ENCODE results near the gene RACGAP1. TPM values are rescaled to one million over a fixed set of nuclear protein-coding genes. Genes with fewer than 3 reads are reported as not detected.

Gene RACGAP1
- total and polyA plus RNA-seq, 4 experiments from 2014 or later = 8.5 to 14.7 (median 11.1) TPM

DNA sequence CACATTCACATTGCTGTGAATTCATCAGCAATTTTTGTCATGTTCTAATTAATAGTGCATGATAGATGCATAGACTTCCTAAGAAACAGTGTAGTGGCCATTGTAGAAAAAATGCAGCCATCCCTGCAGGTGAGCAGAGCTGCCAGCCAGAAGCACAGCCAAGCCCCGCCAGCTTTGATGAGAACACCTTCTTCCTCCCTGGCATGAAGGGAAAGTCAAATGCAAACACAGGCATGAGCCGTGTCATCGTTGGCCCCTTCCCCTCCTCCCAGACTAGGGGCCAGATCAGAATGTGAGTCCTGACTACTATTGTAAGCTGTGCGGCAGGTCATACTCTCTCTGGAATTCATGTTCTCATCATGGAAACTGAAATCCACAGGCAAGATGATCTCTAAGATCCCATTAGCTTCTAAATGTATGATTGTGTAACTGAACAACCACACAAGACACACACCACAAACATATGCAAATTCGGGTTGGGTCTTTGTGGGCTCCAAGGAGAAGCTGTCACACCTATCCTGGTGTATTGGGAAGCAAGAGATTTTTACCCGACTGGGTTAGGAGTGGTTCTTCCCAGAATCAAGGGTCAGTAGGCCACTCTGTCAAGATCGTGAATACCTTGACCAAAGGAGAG is 77.6 kb downstream of the RACGAP1 start:
- no peaks in the 10 kb centered on the region for H3K27me3 ChIP-seq (ENCODE audit: insufficient read depth, low read length)
- no peaks in the 10 kb centered on the region for H3K9me3 Mint-ChIP-seq
- peaks cover 2 to 3% of the 10 kb centered on the region in 2 donors for H3K27me3 Mint-ChIP-seq
- no peaks in the 10 kb centered on the region for H3K36me3 Mint-ChIP-seq
- DNase-seq = no peak
- POLR2A ChIA-PET (ENCODE audit: partially characterized antibody) = no interaction called here
- H3K4me3 ChIP-seq (ENCODE audit: low read length in 2 of 2) = no peak overlapping the region
- no peaks in the 10 kb centered on the region for H3K9me3 ChIP-seq (ENCODE audit: control insufficient read depth in 1 of 2, low read length in 2 of 2)
- CTCF ChIA-PET (ENCODE audit: partially characterized antibody) = interaction anchor here (0.7 to 3.5 kb wide), 4 partner anchors 12 to 35 kb away, joined by 3 to 35 read pairs (median 6); no protein-coding TSS in a partner anchor
- H3K4me3 Mint-ChIP-seq = no peak overlapping the region
- no peak overlapping the region for H3K27ac ChIP-seq (ENCODE audit: low read depth, low read length)
- intact Hi-C loops (cut with micrococcal nuclease) = no loop called here
- peaks cover 32% of the 10 kb centered on the region for H3K4me1 ChIP-seq (ENCODE audit: insufficient read depth, low read length)
- H3K27ac Mint-ChIP-seq = no peak overlapping the region
- H3K36me3 ChIP-seq (ENCODE audit: insufficient read depth, low read length) = no peaks in the 10 kb centered on the region
- peaks cover 13 to 37% (median 18%) of the 10 kb centered on the region in 4 donors for H3K4me1 Mint-ChIP-seq

GRCh38 chr12:49946497-49946896 is 78.8 kb downstream of the RACGAP1 start:
- Mint-ChIP-seq H3K27ac (peak overlapping the region in 2 of 7 donors; percentile 76 to 94), H3K36me3 (no peaks in the 10 kb centered on the region), H3K4me1 (peaks cover 16 to 49% (median 23%) of the 10 kb centered on the region in 4 donors), H3K9me3 (no peaks in the 10 kb centered on the region), H3K27me3 (peaks cover 2 to 3% of the 10 kb centered on the region in 2 donors), H3K4me3 (no peak overlapping the region)
- Histone ChIP-seq H3K36me3 (ENCODE audit: insufficient read depth, low read length) (no peaks in the 10 kb centered on the region), H3K27me3 (ENCODE audit: insufficient read depth, low read length) (no peaks in the 10 kb centered on the region), H3K27ac (ENCODE audit: low read depth, low read length) (no peak overlapping the region), H3K4me3 (ENCODE audit: low read length in 2 of 2) (no peak overlapping the region), H3K4me1 (ENCODE audit: insufficient read depth, low read length) (peaks cover 40% of the 10 kb centered on the region), H3K9me3 (ENCODE audit: control insufficient read depth in 1 of 2, low read length in 2 of 2) (no peaks in the 10 kb centered on the region)
- DNase-seq = no peak
- ChIA-PET POLR2A (ENCODE audit: partially characterized antibody) (no interaction called here), CTCF (ENCODE audit: partially characterized antibody) (interaction anchor here (0.7 to 3.5 kb wide), 23 partner anchors 9 to 168 kb away, joined by 3 to 44 read pairs (median 6); partner anchors contain the start of genes NCKAP5L and RACGAP1)
- intact Hi-C loops (cut with micrococcal nuclease) = no loop called here

DNA sequence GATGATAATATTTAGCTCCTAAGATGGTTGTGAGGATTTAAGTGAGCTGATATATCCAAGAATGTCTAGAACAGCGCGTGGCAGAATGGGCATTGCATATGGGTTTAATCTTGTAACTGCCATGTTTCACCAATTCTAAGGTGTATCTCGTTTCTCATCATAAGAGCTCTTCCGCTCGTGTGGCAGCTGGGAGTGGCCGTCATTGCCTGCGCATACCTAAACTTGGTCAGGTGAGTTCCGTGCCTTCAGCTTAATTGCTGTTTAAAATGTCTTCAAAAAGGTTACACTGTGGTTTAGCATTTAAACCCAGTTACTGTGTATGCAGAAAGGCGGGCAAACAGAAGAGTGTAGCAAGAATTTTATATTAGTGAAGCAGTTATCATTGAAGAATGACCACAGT is 79.2 kb downstream of the RACGAP1 start:
- Histone ChIP-seq H3K27ac (ENCODE audit: low read depth, low read length) (no peak overlapping the region), H3K36me3 (ENCODE audit: insufficient read depth, low read length) (no peaks in the 10 kb centered on the region), H3K4me3 (ENCODE audit: low read length in 2 of 2) (no peak overlapping the region), H3K27me3 (ENCODE audit: insufficient read depth, low read length) (no peaks in the 10 kb centered on the region), H3K9me3 (ENCODE audit: control insufficient read depth in 1 of 2, low read length in 2 of 2) (no peaks in the 10 kb centered on the region), H3K4me1 (ENCODE audit: insufficient read depth, low read length) (peaks cover 40% of the 10 kb centered on the region)
- no peak for DNase-seq
- intact Hi-C loops (cut with micrococcal nuclease) = no loop called here
- ChIA-PET CTCF (ENCODE audit: partially characterized antibody) (interaction anchor here (0.7 to 3.5 kb wide), 35 partner anchors 9 to 276 kb away, joined by 3 to 44 read pairs (median 4); partner anchors contain the start of genes NCKAP5L and RACGAP1), POLR2A (ENCODE audit: partially characterized antibody) (no interaction called here)
- H3K4me3 Mint-ChIP-seq = peak overlapping the region in 5 of 8 donors; percentile 37 to 96 (median 90)
- H3K36me3 Mint-ChIP-seq = no peaks in the 10 kb centered on the region
- peak overlapping the region in 5 of 7 donors; percentile 31 to 94 (median 89) for H3K27ac Mint-ChIP-seq
- peaks cover 1 to 3% of the 10 kb centered on the region in 2 donors for H3K27me3 Mint-ChIP-seq
- peaks cover 16 to 53% (median 23%) of the 10 kb centered on the region in 4 donors for H3K4me1 Mint-ChIP-seq
- no peaks in the 10 kb centered on the region for H3K9me3 Mint-ChIP-seq

GRCh38 chr12:49945394-49946080 is 79.8 kb downstream of the RACGAP1 start:
- DNase-seq = peak; percentile 66 to 80 (median 71)
- POLR2A ChIA-PET (ENCODE audit: partially characterized antibody) = no interaction called here
- Mint-ChIP-seq H3K4me1 (peaks cover 16 to 54% (median 23%) of the 10 kb centered on the region in 4 donors), H3K4me3 (peak overlapping the region; percentile 84 to 96 (median 89)), H3K27me3 (peaks cover 0 to 3% of the 10 kb centered on the region in 2 donors), H3K36me3 (no peaks in the 10 kb centered on the region), H3K9me3 (no peaks in the 10 kb centered on the region), H3K27ac (peak overlapping the region; percentile 76 to 94 (median 89))
- CTCF ChIA-PET (ENCODE audit: partially characterized antibody) = interaction anchor here (0.6 to 3.5 kb wide), 38 partner anchors 8 to 988 kb away, joined by 3 to 44 read pairs (median 4); partner anchors contain the start of genes ARF3, NCKAP5L and RACGAP1
- no peaks in the 10 kb centered on the region for H3K27me3 ChIP-seq (ENCODE audit: insufficient read depth, low read length)
- H3K4me1 ChIP-seq (ENCODE audit: insufficient read depth, low read length) = peaks cover 40% of the 10 kb centered on the region
- no peaks in the 10 kb centered on the region for H3K36me3 ChIP-seq (ENCODE audit: insufficient read depth, low read length)
- peak overlapping the region in 1 of 2 donors; percentile 12 for H3K4me3 ChIP-seq (ENCODE audit: low read length in 2 of 2)
- no peaks in the 10 kb centered on the region for H3K9me3 ChIP-seq (ENCODE audit: control insufficient read depth in 1 of 2, low read length in 2 of 2)
- intact Hi-C loops (cut with micrococcal nuclease) = no loop called here
- peak overlapping the region; percentile 29 for H3K27ac ChIP-seq (ENCODE audit: low read depth, low read length)

DNA sequence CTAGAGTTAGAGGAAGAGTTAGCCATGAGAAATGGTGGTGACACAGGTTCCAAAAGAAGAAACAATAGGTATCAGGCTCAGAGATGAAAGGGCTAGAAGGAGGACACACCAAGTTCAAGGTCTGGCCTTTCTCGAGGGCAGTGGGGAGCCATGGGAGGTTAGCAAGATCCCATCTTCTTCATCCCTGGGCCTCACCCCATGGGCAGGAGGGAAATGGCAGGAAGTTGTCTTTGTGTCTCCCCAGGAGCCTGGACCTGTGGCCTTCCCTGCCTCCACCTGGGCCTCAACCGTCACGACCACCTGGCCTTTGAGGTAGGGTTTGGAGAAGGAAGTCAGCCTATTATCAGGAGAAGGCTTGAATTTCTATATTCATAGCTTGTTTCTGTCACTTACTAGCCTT is 80.6 kb downstream of the RACGAP1 start:
- Mint-ChIP-seq H3K4me3 (peak overlapping the region in 5 of 8 donors; percentile 16 to 96 (median 84)), H3K9me3 (no peaks in the 10 kb centered on the region)

GRCh38 chr12:49944046-49944445 is 81.2 kb downstream of the RACGAP1 start:
- H3K4me3 Mint-ChIP-seq = peak overlapping the region in 1 of 8 donors; percentile 54
- H3K9me3 Mint-ChIP-seq = no peaks in the 10 kb centered on the region
- ChIA-PET CTCF (ENCODE audit: partially characterized antibody) (interaction anchor here (1.0 to 2.0 kb wide), 2 partner anchors 23 to 111 kb away, joined by 4 to 17 read pairs; no protein-coding TSS in a partner anchor), POLR2A (ENCODE audit: partially characterized antibody) (interaction anchor here (0.5 kb wide), 1 partner anchor 172 kb away, joined by 3 read pairs; no protein-coding TSS in a partner anchor)
- H3K27ac Mint-ChIP-seq = peak overlapping the region in 4 of 7 donors; percentile 73 to 94 (median 82)
- no peaks in the 10 kb centered on the region for H3K36me3 Mint-ChIP-seq
- no peak for DNase-seq
- intact Hi-C loops (cut with micrococcal nuclease) = no loop called here
- H3K4me1 Mint-ChIP-seq = peaks cover 16 to 54% (median 23%) of the 10 kb centered on the region in 4 donors
- H3K27ac ChIP-seq (ENCODE audit: low read depth, low read length) = no peak overlapping the region
- H3K4me3 ChIP-seq (ENCODE audit: low read length in 2 of 2) = no peak overlapping the region
- H3K9me3 ChIP-seq (ENCODE audit: control insufficient read depth in 1 of 2, low read length in 2 of 2) = no peaks in the 10 kb centered on the region
- H3K4me1 ChIP-seq (ENCODE audit: insufficient read depth, low read length) = peaks cover 40% of the 10 kb centered on the region
- no peaks in the 10 kb centered on the region for H3K27me3 ChIP-seq (ENCODE audit: insufficient read depth, low read length)
- peaks cover 0 to 2% of the 10 kb centered on the region in 2 donors for H3K27me3 Mint-ChIP-seq
- H3K36me3 ChIP-seq (ENCODE audit: insufficient read depth, low read length) = no peaks in the 10 kb centered on the region

More for the DNA sequence above, 80.6 kb downstream of the RACGAP1 start:
- peaks cover 0 to 2% of the 10 kb centered on the region in 2 donors for H3K27me3 Mint-ChIP-seq
- Histone ChIP-seq H3K9me3 (ENCODE audit: control insufficient read depth in 1 of 2, low read length in 2 of 2) (no peaks in the 10 kb centered on the region), H3K4me3 (ENCODE audit: low read length in 2 of 2) (no peak overlapping the region), H3K27ac (ENCODE audit: low read depth, low read length) (no peak overlapping the region), H3K36me3 (ENCODE audit: insufficient read depth, low read length) (no peaks in the 10 kb centered on the region), H3K4me1 (ENCODE audit: insufficient read depth, low read length) (peaks cover 40% of the 10 kb centered on the region), H3K27me3 (ENCODE audit: insufficient read depth, low read length) (no peaks in the 10 kb centered on the region)
- CTCF ChIA-PET (ENCODE audit: partially characterized antibody) = interaction anchor here (0.9 to 3.5 kb wide), 10 partner anchors 8 to 76 kb away, joined by 3 to 44 read pairs (median 14); no protein-coding TSS in a partner anchor
- H3K4me1 Mint-ChIP-seq = peaks cover 16 to 54% (median 23%) of the 10 kb centered on the region in 4 donors
- no peak for DNase-seq
- H3K27ac Mint-ChIP-seq = peak overlapping the region; percentile 1 to 94 (median 65)
- intact Hi-C loops (cut with micrococcal nuclease) = no loop called here
- no peaks in the 10 kb centered on the region for H3K36me3 Mint-ChIP-seq
- POLR2A ChIA-PET (ENCODE audit: partially characterized antibody) = no interaction called here

GRCh38 chr12:49943625-49943960 is 81.7 kb downstream of the RACGAP1 start:
- peaks cover 0 to 2% of the 10 kb centered on the region in 2 donors for H3K27me3 Mint-ChIP-seq
- no peaks in the 10 kb centered on the region for H3K9me3 Mint-ChIP-seq
- DNase-seq = no peak
- peaks cover 40% of the 10 kb centered on the region for H3K4me1 ChIP-seq (ENCODE audit: insufficient read depth, low read length)
- intact Hi-C loops (cut with micrococcal nuclease) = no loop called here
- peak overlapping the region in 4 of 7 donors; percentile 67 to 87 (median 74) for H3K27ac Mint-ChIP-seq
- no peaks in the 10 kb centered on the region for H3K36me3 ChIP-seq (ENCODE audit: insufficient read depth, low read length)
- no peak overlapping the region for H3K27ac ChIP-seq (ENCODE audit: low read depth, low read length)
- H3K4me3 ChIP-seq (ENCODE audit: low read length in 2 of 2) = no peak overlapping the region
- no peaks in the 10 kb centered on the region for H3K27me3 ChIP-seq (ENCODE audit: insufficient read depth, low read length)
- H3K4me1 Mint-ChIP-seq = peaks cover 16 to 54% (median 23%) of the 10 kb centered on the region in 4 donors
- ChIA-PET POLR2A (ENCODE audit: partially characterized antibody) (interaction anchor here (0.5 to 0.7 kb wide), 2 partner anchors 172 to 322 kb away, joined by 3 read pairs; no protein-coding TSS in a partner anchor), CTCF (ENCODE audit: partially characterized antibody) (interaction anchor here (1.0 to 2.0 kb wide), 2 partner anchors 24 to 111 kb away, joined by 4 to 17 read pairs; no protein-coding TSS in a partner anchor)
- H3K4me3 Mint-ChIP-seq = peak overlapping the region in 1 of 8 donors; percentile 54
- H3K36me3 Mint-ChIP-seq = no peaks in the 10 kb centered on the region
- no peaks in the 10 kb centered on the region for H3K9me3 ChIP-seq (ENCODE audit: control insufficient read depth in 1 of 2, low read length in 2 of 2)
